ENCODE results near the gene SND1.

SND1 gene

GRCh38 chr7:127916735-127917134 is 264.7 kb downstream of the SND1 start:
- no peak for DNase-seq

GRCh38 chr7:127918130-127918529 is 266.1 kb downstream of the SND1 start:
- no peak for DNase-seq

DNA sequence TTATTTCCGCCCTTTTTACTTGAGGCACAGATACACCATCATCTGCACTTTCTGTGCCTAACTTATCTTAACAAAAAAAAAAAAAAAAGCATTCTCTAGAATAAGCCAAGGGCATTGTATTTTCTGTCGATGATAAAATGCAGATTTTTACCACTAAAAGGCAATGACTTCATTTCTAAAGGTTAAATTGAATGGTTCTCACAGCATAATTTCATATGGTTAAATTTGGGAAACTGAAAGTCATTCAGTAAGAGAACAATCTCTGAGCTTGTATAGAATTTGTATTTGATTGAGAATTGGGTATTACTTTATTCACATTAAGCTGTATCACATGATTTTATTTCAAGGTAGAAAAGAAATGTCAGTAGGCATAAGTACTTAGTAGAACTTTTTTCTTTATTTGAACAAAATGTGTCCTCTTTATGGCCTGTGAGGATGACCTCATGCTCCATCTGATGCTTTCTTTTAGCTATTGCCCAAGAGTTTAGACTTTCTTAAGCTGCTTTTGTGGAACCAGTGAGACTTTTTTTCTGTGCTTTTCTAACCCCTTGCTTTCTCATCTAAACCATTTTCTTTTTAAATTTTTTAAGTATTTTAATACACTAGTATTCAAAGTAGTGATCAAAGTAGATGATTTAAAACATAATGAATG is 268.9 kb downstream of the SND1 start:
- no peak for DNase-seq

- DNase-seq: no peak
These were observed 270.7 kb downstream of the SND1 start for GRCh38 chr7:127922656-127923055.

DNA sequence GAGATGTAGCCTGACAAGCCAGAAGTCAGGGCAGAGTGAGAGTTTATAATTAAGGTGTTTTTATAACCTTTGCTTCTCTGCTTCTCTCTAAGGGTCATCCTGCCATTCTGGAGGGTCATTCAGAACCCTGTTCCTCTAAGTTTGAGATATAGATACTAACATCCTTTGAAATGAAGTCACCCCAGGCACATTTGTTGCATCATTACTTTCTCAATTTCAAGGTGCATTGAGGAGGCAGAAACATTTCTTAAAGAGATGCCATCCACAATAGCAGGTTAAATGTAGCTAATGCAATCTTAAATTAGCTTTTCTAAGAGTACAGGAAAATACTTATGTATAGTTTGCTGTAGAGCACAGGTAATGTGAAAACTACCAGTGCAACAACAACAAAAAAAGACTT is 272.9 kb downstream of the SND1 start:
- no peak for DNase-seq

GRCh38 chr7:127927348-127927696 is 275.3 kb downstream of the SND1 start:
- no peak for DNase-seq

- no peak for DNase-seq
These were observed 276.2 kb downstream of the SND1 start for GRCh38 chr7:127928222-127928621.

DNA sequence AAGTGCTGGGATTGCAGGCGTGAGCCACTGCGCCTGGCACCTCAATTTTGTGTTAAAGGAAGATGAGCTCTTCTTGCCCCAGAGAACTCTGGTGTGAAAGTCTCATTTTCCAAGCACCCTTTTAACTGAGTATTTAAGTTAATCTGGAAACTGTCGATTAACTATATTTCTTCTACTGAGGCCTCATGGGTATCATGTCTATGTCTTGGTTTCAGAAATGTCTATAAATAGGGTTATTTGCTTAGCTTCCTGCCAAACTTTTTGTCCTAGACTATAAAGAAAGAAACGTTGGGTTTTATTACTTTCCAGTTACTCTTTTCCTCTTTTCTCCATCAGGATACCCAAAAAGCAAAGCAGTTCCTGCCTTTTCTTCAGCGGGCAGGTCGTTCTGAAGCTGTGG is 276.9 kb downstream of the SND1 start:
- no peak for DNase-seq

DNA sequence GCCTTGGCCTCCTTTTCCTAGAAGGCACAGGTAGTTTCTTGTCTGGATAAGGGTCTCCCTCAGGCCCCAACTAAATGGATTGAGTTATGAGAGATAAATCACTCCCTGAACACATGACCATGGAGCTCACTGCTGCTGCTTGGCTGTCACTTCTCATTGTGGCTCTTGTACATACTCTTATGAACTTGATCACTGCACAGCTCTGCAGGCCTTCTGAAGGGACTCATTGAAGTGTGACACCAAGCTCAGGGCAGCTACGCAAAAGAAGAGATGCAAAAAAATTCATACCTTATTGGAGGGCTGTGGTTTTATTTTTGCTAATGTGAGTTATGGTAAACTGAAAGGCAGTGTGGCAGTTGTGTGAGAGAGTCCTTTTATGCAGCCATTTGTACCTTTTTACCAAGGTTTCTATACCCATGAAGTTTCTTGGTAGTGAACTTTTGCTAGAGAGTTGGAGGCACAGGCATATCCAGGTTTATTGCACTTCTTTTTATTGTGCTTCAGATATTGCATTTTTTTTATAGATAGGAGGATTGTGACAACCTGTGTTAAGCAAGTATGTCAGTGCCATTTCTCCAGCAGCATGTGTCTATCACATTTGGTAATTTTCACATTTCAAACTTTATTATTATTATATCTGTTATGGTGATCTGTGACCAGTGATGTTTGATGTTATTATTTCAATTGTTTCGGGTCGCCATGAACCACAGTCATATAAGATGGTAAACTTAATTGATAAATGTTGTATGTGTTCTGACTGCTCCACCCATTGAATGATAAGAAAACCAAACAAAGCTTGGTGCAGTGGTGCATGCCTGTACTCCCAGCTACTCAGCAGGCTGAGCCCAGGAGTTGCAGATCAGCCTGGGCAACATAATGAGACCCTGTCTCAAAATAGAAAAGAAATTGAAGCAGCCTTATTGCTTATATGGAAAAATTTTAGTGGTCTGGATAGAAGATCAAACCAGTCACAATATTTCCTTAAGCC is 278.6 kb downstream of the SND1 start:
- DNase-seq: no peak

- DNase-seq: no peak
These were observed 280.1 kb downstream of the SND1 start for GRCh38 chr7:127932076-127932475.

- DNase-seq: no peak
These were observed 280.5 kb downstream of the SND1 start for GRCh38 chr7:127932496-127932895.

- no peak for DNase-seq
These were observed 281.2 kb downstream of the SND1 start for GRCh38 chr7:127933146-127933545.

GRCh38 chr7:127934711-127935110 is 282.7 kb downstream of the SND1 start:
- no peak for DNase-seq

DNA sequence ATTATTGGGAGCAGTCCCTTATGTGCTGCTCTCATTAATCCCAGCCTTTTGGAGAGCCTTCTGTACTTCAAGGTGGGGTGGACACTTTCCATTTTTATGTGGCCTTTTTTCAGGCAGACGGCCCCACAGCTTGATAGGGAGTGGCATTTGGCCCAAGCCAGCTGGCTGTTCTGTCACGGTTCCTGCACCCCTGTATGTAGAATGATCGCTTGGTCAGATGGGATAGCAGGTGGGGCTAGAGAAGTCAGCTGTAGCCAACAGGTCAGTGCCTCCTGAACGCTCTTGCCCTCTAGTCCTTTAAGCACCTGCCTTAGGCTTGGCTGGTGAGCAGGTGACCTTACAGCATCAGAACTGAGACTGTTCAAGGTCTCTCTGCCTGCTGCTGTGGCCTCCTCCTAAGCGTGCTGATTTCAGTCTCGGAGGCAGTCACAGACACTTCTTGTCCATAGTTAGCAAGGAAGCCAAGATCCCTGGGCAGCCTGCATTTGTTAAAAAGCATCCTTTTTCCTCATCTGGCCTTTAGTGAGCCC is 283.9 kb downstream of the SND1 start:
- no peak for DNase-seq

DNA sequence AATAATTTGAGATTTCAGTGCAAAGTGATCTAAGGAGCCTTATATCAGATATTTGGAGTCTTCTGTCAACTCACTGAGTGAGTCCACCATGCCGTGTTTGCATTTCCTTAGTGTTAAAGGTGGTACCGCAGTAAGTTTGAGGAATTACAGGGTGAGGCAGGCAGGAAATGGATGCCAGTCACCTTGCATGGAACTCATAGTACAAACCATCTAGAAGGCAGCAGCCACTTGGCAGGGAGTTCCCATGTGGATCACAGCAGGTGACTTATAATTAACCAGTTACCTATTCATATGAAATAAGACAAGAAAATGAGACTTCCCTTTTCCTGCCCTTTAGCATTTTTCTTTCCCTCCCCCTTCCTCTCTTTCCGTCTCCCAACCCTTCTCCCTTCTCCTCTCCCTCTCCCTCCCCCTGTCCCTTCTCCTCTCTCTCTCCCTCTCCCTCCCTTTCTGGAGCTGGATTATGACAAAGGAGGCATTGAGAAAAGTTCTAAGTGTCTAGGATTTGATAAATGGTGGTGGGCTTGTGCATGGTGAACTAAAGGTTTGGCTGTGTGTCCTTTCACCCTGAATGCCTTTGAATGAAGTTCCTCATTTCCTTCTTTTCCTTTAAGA is 285.2 kb downstream of the SND1 start:
- no peak for DNase-seq

DNA sequence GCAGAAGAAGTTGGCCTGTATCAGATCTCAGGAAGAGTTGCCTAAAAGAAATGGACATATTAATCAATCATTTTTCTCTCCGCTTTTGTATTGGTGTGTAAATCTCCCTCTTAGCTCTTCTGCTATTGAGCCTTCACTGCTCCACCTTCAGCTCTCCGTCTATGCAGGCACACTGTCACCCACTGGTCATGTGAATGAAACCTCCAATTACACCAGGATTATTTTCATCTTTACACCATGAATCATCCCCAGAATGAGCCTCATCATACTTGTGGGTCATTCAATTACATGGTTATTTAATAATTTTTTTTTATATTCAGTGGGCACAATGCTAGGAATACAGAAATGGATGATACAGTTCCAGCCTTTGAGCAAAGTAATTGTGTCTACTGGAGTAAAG is 286.6 kb downstream of the SND1 start:
- no peak for DNase-seq

GRCh38 chr7:127940381-127941160 is 288.6 kb downstream of the SND1 start:
- no peak for DNase-seq

DNA sequence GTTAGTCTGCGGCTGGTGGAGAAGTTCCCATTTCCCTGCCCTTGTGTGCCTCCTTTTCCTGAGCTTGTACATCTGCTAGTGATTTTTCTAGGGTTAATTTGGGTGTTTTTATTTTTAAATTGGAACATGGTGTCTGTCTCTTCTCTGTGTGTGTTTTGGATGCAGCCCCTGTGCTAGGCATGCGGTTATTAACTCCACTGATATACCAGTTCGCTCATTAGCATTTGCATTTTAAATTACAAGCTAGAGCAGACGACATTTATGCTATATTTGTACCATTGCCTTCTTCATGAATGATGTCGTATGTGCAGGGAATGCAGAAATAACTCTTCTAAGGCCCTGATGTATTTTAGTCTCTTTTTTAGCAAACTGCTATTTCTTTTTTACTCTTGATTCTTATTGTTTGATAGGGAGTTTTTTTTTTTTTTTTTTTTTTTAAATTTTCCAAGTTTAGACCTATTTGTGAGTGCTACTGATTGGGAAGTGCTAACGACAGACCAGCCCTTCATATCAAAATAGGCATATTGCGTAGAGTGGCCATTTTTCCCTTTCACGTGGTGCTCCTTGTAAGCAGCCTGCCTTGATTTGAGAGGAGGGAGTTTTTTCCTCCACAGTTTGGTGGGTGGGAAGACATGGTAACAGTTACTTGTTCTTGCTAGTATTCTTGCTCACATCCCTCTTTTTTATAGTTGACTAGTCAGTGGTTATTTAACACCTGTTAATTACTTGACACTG is 289.6 kb downstream of the SND1 start:
- DNase-seq: no peak

- no peak for DNase-seq
These were observed 291.8 kb downstream of the SND1 start for GRCh38 chr7:127943541-127944521.

- no peak for DNase-seq
These were observed 294.1 kb downstream of the SND1 start for GRCh38 chr7:127946111-127946510.

GRCh38 chr7:127946847-127947246 is 294.9 kb downstream of the SND1 start:
- DNase-seq: no peak

Measured in NCI-H2081 treated with DMSO at 0.1 percent for 48 hours (cell line).